Muscle layer of duodenum (tissue), 2 donors: ENCODE data around the gene WDFY1.
"Not testable (repeated sequence)": the region's sequence is repeated elsewhere in the genome, so short reads cannot be mapped to it uniquely, and the experiment has no call there.

ENCODE experiments used
- H3K27ac ChIP-seq: one replicate; pipeline ENCODE4 v1.7.0; 2013; ENCODE audit warnings: mild to moderate bottlenecking, low read length
- H3K27me3 ChIP-seq: one replicate; pipeline ENCODE4 v1.7.0; 2013; ENCODE audit warnings: low read depth, mild to moderate bottlenecking, control low read depth, low read length
- H3K36me3 ChIP-seq, 2 donors: one replicate each; pipeline ENCODE4 v1.7.0; 2013; ENCODE audit warnings: low read length in 2 of 2, control low read depth in 1 of 2, mild to moderate bottlenecking in 1 of 2; ENCODE audit not compliant: insufficient read depth in 2 of 2, control insufficient read depth in 1 of 2
- H3K4me1 ChIP-seq, 2 donors: one replicate each; pipeline ENCODE4 v1.7.0; 2013; ENCODE audit warnings: low read length in 2 of 2, mild to moderate bottlenecking in 2 of 2, control low read depth in 1 of 2, moderate library complexity in 1 of 2; ENCODE audit not compliant: insufficient read depth in 2 of 2, control insufficient read depth in 1 of 2
- H3K4me3 ChIP-seq, 2 donors: one replicate each; pipeline ENCODE4 v1.7.0; 2013; ENCODE audit warnings: low read length in 2 of 2, low read depth in 1 of 2, mild to moderate bottlenecking in 1 of 2
- H3K9me3 ChIP-seq, 2 donors: one replicate each; pipeline ENCODE4 v1.7.0; 2013; ENCODE audit warnings: low read length in 2 of 2, control low read depth in 1 of 2, mild to moderate bottlenecking in 1 of 2; ENCODE audit not compliant: control insufficient read depth in 1 of 2
- donor health status: healthy.

Gene WDFY1

DNA sequence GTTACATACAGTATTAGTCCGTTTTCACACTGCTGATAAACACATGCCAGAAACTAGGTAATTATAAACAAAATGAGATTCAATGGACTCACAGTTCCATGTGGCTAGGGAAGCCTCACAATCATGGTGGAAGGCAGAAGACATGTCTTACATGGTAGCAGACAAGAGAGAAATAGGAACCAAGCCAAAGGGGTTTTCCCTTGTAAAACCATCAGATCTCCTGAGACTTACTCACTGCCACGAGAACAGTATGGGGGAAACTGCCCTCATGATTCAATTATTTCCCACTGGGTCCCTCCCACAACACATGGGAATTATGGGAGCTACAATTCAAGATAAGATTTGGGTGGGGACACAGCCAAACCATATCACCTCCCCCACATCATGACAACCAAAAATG is 5.7 kb downstream of the WDFY1 start:
- peaks cover 19 to 50% of the 10 kb centered on the region in 2 donors for H3K4me1 ChIP-seq
- H3K27ac ChIP-seq, H3K36me3 ChIP-seq, H3K27me3 ChIP-seq, H3K9me3 ChIP-seq, H3K4me3 ChIP-seq: not testable (repeated sequence)

DNA sequence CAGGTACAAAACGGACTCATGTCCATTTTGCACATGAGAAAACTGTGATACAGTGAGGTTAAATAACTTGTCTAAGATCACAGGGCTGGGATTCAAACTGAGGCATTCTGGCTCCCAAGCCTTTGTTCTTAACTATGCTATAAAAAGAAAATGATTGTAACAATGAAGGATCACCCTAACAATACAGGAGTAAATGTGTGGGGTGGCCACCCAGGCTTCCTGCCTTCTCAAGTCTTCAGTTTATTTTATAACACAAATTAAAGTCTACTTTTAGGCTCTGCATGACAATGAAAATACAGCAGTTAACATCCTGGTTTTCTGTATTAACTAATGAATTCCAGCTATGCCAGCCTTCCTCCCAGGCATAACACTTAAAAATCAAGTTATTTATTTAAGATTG is 7.6 kb downstream of the WDFY1 start:
- H3K27ac ChIP-seq, result no peak overlapping the region
- no peak overlapping the region for H3K4me3 ChIP-seq
- H3K36me3 ChIP-seq, result no peaks in the 10 kb centered on the region
- H3K4me1 ChIP-seq, result peaks cover 15 to 58% of the 10 kb centered on the region in 2 donors
- no peaks in the 10 kb centered on the region for H3K9me3 ChIP-seq
- no peaks in the 10 kb centered on the region for H3K27me3 ChIP-seq

DNA sequence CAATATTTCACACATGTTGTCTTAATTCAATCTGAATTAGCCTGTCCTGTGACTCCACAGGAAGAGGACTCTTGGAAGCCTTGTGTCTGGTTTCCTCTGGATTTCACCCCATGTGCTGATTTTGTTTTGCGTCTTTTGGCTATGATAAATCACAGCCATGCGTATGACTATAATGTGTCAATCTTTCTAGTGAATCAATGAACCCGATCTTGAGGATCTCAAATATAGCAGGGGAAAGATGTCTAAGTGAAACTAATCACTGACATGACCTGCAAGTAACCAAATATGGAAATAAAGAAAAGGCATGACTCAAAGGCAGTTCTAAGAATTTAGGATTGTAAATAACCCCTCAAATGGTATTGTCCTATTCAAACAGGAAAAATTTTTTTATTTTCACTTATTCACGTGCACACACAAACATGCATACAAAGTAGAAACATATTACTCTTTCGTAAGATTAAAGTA is 8.2 kb downstream of the WDFY1 start:
- H3K4me1 ChIP-seq, result peaks cover 14 to 58% of the 10 kb centered on the region in 2 donors

DNA sequence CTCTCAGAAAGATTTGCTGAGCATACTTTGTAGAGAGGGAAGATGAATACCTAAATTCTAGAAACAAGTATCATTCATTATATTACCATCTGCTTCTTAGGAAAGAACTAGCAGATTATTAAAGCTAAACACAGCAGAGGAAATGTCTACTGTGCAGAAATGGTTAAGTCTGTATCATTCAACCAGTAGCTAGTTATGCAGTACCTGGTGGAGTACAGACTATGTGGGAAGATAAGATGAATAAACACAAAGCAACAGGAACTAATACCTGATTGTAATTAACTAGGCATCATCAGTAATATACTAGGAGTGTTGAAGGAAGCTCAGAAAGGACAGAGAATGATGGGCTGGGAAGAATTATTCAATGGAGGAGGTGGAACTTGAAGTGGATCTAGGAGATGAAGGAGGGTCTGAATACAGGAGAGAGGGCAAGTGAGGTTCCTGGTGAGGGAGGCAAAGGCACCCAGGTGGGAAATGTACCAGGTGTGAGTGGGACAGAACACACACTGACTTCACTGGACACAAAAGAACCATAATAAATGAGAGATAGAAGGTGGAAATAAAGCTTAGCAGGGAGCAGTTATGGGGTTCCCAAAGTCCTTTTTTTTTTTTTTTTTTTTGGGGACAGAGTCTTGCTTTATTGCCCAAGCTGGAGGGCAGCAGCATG is 9.5 kb downstream of the WDFY1 start:
- Histone ChIP-seq H3K36me3 (no peaks in the 10 kb centered on the region), H3K27me3 (no peaks in the 10 kb centered on the region), H3K9me3 (no peaks in the 10 kb centered on the region), H3K4me3 (no peak overlapping the region), H3K4me1 (peaks cover 12 to 68% of the 10 kb centered on the region in 2 donors), H3K27ac (no peak overlapping the region)

More for the DNA sequence above, 8.2 kb downstream of the WDFY1 start:
- no peaks in the 10 kb centered on the region for H3K27me3 ChIP-seq
- no peaks in the 10 kb centered on the region for H3K36me3 ChIP-seq
- no peaks in the 10 kb centered on the region for H3K9me3 ChIP-seq
- no peak overlapping the region for H3K27ac ChIP-seq
- no peak overlapping the region for H3K4me3 ChIP-seq

DNA sequence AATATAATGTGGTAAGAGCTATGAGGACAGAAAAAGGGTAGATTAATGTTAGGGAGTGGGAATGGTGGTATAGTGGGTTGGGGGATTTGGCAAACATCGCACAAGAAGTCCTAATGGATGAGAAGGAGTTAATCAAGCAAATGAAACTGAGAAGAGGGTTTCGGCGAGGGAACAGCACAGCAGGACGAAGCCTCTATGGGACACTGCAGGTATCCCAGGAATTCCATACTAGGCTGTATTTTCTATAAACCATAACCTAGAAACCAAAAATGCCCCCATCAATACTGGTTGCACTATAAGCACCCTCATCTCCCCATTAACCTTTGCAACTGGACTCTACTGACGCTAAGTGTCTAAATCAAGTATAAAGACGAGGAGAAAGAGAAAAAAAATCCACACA is 10.3 kb downstream of the WDFY1 start:
- Histone ChIP-seq H3K27me3 (no peaks in the 10 kb centered on the region), H3K9me3 (no peaks in the 10 kb centered on the region), H3K36me3 (no peaks in the 10 kb centered on the region), H3K4me3 (no peak overlapping the region), H3K4me1 (peaks cover 12 to 74% of the 10 kb centered on the region in 2 donors), H3K27ac (no peak overlapping the region)

DNA sequence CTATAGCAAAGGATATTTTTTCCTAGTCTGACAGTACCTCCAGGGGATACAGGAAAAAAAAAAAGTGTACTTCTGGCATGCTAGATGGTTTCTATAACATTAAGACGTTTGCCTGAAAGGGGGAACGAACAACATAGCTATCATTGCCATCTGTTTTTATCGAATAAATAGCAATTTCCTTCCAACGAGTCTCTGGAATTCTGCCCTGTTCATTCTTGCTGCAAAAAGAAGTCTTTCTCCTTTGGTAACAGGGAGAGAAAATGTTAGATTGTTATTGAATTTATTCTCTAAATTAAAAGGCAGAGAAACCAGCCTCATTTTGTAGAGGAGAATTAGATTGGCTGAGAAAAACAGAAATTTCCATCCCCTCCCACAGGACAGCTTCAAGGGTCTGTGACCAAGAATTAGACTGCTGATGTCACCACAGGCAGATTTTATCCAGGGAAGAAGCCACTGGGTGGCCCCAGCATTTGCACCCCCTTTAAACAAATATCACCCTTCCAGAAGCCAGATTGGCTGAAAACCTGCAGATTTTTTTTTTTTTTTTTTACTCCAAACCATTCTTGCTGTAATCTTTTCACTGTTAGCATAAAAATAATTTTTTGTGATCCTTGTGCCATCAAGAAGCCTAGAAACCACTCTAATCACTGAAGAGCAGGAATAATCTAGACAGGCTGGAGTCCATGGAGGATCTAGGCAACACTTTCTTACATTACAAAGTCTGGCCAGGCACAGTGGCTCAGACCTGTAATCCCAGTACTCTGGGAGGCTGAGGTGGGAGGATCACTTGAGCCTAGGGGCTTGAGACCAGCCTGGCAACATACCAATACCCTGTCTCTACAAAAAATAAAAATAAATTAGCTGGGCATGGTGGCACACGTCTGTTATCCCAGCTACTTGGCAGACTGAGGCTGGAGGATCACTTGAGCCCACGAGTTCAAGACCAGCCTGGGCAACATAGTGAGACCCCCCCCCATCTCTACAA is 12.0 kb downstream of the WDFY1 start:
- Histone ChIP-seq H3K27me3 (no peaks in the 10 kb centered on the region), H3K36me3 (no peaks in the 10 kb centered on the region), H3K4me1 (peaks cover 12 to 64% of the 10 kb centered on the region in 2 donors), H3K27ac (no peak overlapping the region), H3K9me3 (no peaks in the 10 kb centered on the region), H3K4me3 (no peak overlapping the region)

DNA sequence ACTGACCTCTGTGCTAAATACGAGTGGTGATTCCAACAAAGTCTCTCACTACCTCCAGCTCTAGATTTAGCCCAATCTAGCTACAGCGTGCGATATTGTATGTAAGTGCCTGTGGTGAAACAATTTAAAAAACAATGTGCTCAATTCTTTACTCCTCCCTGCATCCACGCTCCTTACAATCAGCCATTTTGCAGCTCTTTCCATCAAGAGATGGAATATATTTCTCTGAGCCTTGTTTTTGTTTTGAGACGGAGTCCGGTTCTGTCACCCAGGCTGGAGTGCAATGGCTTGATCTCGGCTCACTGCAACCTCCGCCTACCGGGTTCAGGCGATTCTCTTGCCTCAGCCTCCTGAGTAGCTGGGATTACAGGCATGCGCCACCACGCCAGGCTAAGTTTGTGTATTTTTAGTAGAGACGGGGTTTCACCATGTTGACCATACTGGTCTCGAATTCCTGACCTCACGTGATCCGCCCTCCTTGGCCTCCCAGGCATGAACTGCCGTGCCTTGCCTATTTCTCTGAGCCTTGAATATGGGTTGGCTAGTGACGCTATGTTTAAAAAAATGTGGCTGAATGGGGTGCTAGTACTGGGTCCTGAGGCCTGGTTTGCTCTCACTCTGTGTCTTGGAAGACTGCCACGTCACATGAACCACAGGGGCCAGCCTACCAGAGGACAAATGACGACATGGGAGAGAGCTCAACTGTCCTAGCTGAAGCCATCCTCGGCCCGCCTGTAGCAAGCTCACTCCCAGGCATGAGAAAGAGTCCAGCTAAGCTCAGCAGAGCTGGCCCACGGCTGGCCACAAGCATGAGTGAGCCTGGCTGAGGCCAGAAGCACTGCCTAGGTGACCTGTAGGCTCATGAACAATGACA is 14.8 kb downstream of the WDFY1 start:
- peaks cover 0 to 37% of the 10 kb centered on the region in 2 donors for H3K4me1 ChIP-seq
- H3K27ac ChIP-seq, result no peak overlapping the region
- no peaks in the 10 kb centered on the region for H3K27me3 ChIP-seq
- no peak overlapping the region for H3K4me3 ChIP-seq
- H3K9me3 ChIP-seq, result peaks cover 6 to 11% of the 10 kb centered on the region in 2 donors
- peaks cover 0 to 6% of the 10 kb centered on the region in 2 donors for H3K36me3 ChIP-seq

DNA sequence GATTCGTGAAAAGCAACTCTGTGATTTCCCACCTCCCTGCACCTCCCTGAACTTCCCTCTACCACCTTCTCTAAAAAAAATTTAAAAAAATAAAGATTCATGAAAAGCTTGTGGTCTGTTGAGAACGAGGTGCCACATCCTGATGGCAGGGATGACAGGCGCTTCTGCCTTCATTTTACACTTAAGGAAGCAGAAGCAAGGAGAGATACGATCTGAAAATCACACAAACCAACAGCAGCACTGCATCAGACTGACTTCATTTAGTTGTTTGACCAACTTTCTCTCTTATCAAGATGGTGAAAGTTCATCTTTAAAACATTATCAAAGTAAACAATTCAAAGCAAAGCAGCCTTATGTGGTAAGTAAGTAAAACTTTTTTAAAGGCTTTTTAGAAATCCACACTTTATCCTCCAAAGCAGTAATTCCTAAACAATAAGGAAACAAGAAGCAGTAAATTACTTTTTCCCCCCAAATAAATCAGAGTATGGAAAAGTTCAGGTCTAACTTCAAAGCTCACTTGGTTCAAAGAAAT is 15.5 kb downstream of the WDFY1 start:
- Histone ChIP-seq H3K27me3 (no peaks in the 10 kb centered on the region), H3K4me3 (no peak overlapping the region), H3K9me3 (peaks cover 6 to 11% of the 10 kb centered on the region in 2 donors), H3K4me1 (peaks cover 0 to 33% of the 10 kb centered on the region in 2 donors), H3K36me3 (peaks cover 0 to 6% of the 10 kb centered on the region in 2 donors), H3K27ac (no peak overlapping the region)

DNA sequence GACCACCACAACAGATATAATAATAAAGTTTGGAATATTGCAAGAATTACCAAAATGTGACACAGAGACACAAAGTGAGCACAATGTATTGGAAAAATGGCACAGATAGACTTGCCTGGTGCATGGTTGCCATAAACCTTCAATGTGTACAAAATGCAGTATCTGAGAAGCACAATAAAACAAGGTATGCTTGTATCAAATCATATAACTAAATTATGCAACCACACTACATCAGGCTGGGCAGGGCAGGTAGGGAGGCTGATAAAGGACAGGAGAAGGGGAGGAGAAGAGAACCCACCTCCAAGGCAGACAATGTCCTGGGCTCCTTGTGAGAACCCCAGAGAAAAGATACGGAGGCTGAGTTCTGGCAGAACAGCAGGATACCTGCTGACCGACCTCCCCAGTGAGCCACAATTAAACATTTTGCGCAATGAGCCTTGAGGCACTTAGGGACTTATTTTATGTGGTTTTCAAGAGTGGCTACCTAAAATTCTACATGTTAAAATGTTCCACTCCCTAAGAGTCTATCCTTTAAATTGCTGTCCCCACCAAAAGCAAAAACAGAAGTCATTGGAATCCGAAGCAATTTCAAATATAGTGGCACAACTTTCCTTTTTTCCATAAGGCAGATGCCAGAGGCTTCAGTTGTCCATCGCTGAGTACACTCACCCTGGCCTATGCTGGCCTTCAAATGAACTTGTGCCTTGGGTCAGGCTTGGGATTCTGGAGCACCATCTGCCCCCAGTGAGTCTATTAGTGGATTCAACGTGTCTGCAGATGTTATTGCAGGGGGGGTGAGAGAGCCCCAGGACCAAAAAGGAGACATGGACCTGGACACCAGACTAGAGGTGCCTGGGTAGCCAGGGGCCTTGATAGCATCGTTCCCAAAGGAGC is 16.8 kb downstream of the WDFY1 start:
- no peaks in the 10 kb centered on the region for H3K27me3 ChIP-seq
- no peak overlapping the region for H3K27ac ChIP-seq
- no peak overlapping the region for H3K4me3 ChIP-seq
- peaks cover 0 to 24% of the 10 kb centered on the region in 2 donors for H3K4me1 ChIP-seq
- peaks cover 6 to 11% of the 10 kb centered on the region in 2 donors for H3K9me3 ChIP-seq
- peaks cover 0 to 6% of the 10 kb centered on the region in 2 donors for H3K36me3 ChIP-seq

DNA sequence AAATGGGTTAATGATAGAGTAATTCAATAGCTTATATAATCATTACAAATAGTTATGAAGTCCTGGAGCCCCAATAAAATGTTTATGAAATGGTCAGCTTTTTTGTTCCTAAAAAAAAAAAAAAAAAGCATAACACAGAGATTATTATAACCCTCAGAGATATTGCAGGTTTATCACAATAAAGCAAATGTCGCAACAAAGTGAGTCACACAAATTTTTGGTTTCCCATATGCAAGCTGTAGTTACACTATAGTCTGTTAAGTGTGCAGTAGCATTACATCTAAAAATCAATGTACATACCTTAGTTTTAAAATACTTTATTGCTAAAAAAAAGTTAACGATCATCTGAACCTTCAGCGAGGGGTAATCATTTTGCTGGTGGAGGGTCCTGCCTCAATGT is 20.0 kb downstream of the WDFY1 start:
- H3K4me1 ChIP-seq, result peaks cover 0 to 2% of the 10 kb centered on the region in 2 donors
- no peak overlapping the region for H3K4me3 ChIP-seq
- peaks cover 6 to 11% of the 10 kb centered on the region in 2 donors for H3K9me3 ChIP-seq
- no peaks in the 10 kb centered on the region for H3K27me3 ChIP-seq
- H3K36me3 ChIP-seq, result peaks cover 0 to 6% of the 10 kb centered on the region in 2 donors
- H3K27ac ChIP-seq, result no peak overlapping the region
